GM10248 (cell line): ENCODE measurements around the gene MARCHF11.

Experiments
- CTCF ChIA-PET: fragments of 300-600 bp; sonication (Branson Sonifier 250); formaldehyde crosslinking; extraction: SDS; loops from one replicate; lab custom pipeline; 2021; ENCODE audit warnings: antibody characterized with exemption; lab: Yijun Ruan, JAX
- POLR2A ChIA-PET: fragments of 350-650 bp; sonication (Branson Sonifier 250); formaldehyde crosslinking; extraction: SDS; loops from one replicate; lab custom pipeline; 2020; ENCODE audit warnings: antibody characterized with exemption; lab: Yijun Ruan, JAX
- DNase-seq: peaks from one replicate; pipeline ENCODE4 v3.0.0; 2012; ENCODE audit errors: extremely low spot score
- TF ChIP-seq, protein P1 (sequence below): IDR thresholded peaks from 2 replicates; pipeline ENCODE4 v1.5.1; 2012; ENCODE audit warnings: mild to moderate bottlenecking, low read depth; ENCODE audit errors: extremely low read depth, missing control alignments, control extremely low read depth

MARCHF11 gene

DNA sequence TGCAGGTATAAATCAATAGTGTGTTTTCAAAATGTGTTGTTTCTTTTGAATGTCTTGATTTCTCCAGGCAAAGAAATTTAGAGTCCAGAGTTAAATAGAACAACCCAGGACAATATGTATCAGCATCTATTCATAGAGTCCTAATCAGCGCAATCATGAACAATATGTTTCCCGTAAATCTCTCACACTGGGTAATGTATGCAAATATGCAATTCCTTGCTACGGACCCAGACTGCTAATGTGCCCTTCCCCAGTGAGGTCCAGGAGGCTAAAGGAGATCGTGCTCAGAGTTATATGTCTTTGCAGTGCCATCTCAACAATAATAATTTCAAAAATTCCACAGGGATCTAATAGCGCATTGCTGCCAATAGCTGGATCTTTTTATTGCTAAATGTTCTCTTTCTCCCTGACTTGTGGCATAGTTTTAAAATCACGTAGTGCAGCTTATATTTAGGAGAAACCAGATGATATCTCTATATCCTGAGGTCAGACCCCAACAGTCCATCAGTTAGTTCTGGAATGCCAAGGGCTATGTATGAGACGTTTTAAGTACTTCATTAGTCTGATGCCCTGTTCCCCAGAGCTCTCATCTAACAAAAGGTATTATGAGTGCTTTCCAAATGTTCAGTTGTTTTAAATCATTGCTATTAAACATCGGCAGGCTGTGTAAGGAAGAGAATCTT is 145.1 kb downstream of the MARCHF11 start:
- ChIA-PET POLR2A (no interaction called here), CTCF (no interaction called here)
- TF ChIP-seq, protein P1, sequence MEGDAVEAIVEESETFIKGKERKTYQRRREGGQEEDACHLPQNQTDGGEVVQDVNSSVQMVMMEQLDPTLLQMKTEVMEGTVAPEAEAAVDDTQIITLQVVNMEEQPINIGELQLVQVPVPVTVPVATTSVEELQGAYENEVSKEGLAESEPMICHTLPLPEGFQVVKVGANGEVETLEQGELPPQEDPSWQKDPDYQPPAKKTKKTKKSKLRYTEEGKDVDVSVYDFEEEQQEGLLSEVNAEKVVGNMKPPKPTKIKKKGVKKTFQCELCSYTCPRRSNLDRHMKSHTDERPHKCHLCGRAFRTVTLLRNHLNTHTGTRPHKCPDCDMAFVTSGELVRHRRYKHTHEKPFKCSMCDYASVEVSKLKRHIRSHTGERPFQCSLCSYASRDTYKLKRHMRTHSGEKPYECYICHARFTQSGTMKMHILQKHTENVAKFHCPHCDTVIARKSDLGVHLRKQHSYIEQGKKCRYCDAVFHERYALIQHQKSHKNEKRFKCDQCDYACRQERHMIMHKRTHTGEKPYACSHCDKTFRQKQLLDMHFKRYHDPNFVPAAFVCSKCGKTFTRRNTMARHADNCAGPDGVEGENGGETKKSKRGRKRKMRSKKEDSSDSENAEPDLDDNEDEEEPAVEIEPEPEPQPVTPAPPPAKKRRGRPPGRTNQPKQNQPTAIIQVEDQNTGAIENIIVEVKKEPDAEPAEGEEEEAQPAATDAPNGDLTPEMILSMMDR, result no peak
- DNase-seq, result no peak

DNA sequence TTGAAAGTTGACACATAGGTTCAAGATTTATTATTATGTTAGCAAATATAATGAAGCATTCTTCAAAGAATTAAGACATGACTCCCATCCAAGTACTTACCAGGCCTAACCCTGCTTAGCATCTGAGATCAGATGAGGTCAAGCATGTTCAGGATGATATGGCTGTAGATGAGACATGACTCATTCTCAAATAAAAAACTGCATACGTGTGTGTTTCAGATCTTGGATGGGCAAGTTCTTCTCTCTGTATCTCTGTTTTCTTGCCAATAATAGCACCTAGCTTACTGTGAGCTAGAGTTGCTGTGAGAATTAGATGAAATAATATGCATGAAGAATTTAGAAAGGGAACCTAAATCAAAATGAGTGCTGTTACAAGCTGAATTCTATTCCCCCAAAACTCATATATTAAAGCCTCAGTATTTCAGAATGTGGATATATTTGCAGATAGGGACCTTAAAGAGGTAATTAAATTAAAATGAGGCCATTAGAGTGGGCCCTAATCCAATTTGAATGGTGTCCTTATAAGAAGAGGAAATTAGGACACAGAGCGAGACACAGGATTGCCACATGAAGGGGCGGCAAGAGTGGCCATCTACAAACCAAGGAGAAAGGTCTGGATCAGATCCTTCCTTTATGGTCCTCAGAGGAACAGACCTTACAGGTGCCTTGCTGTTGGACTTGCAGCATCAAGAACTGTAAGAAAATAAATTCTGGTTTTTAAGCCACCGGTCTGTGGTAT is 146.2 kb downstream of the MARCHF11 start:
- ChIA-PET POLR2A (no interaction called here), CTCF (no interaction called here)
- no peak for DNase-seq
- TF ChIP-seq, protein P1, result no peak

DNA sequence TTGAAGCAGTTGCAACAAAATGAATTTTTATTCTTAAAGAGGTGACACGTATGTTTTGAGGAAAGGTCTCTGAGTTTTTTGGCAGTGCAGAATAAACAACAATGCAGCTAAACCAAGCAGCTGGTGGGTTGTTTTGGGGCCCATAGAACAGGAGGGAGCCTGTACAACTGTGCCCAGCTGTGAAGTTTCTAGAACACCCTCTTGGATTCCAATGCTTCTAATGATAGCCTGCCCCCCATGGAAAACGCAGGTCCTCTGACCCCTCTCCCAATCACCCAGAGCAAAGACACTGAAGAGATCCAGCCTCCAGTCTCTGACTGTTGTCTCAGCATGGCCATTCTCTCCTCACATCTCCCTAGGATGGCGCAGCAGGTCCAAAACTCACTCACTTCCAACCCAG is 150.9 kb downstream of the MARCHF11 start:
- CTCF ChIA-PET, result no interaction called here
- TF ChIP-seq, protein P1, result no peak
- no peak for DNase-seq
- POLR2A ChIA-PET, result no interaction called here

DNA sequence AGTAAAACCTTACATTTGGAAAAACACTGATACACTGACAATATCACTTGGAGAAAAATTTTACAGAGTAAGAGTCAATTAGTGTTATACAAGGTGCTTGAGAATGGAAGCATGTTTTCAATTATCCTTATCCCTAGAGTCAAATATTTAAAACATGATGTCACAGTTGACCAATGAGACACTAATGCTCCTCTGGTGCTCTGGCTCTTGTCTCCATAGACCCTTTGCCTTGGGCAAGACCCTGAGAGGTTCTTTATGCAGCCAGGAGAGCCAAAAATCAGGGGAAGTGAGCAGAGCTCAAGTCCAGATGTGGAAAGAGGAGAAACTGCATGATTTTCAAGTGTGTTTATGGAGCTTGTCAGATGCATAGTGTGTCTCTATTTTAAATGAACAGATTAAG is 153.9 kb downstream of the MARCHF11 start:
- ChIA-PET POLR2A (no interaction called here), CTCF (no interaction called here)
- TF ChIP-seq, protein P1, result no peak
- no peak for DNase-seq

DNA sequence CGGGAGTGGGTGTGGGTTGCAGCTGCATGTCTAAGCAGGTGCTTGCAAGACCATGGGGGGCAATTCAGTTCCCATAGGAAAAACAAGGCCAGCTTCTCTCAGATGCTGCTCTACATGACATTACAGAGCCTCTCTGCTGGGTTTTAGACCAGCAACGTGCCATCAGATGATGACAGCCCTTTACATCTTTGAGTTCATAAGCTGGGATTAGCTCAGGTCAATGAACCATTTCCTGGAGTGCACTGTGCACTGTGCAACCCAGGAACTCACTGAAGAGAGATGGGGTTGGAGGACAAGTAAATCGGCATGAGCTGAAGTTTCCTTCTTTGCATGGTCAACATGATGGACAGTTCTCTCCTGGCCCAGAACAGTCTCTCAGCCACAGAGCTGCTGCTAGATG is 160.6 kb downstream of the MARCHF11 start:
- ChIA-PET POLR2A (no interaction called here), CTCF (no interaction called here)
- TF ChIP-seq, protein P1, result no peak
- no peak for DNase-seq

DNA sequence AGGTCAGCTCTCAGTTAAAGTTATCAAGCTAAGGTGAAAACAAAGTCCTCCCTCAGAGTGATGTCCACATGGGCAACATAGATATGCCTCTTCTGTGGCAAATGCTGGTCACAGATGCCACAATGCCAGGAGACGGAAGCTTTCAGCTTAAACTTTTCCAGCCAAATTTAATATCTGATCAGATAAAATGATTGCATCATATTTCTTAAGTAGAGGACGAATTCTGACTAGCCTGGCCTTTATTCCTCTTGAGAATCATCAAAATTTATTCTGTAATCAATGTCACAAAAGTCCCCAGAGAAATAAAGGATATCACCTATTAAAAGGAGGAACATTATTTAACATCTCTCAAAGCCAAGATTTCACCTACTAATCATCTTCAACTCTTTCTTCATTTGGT is 161.9 kb downstream of the MARCHF11 start:
- TF ChIP-seq, protein P1, result no peak
- no peak for DNase-seq
- ChIA-PET CTCF (no interaction called here), POLR2A (no interaction called here)
